H9 (cell line): ENCODE results near the gene OSBPL2. TPM values are rescaled to one million over a fixed set of nuclear protein-coding genes. Genes with fewer than 3 reads are reported as not detected.

ENCODE experiments used
- DNase-seq: peaks from one replicate; pipeline ENCODE4 v3.0.0-alpha.2; 2017
- H2AFZ ChIP-seq: one replicate; pipeline ENCODE4 v1.6.1; 2013; ENCODE audit warnings: mild to moderate bottlenecking, low read length, control low read depth, moderate library complexity
- H2AK5ac ChIP-seq: 2 replicates; pipeline ENCODE4 v1.6.1; 2013; ENCODE audit warnings: low read length, control low read depth, mixed read lengths; ENCODE audit not compliant: insufficient read length
- H2BK120ac ChIP-seq: one replicate; pipeline ENCODE4 v1.6.1; 2013; ENCODE audit warnings: low read depth, mild to moderate bottlenecking, low read length, control low read depth, inconsistent platforms; ENCODE audit not compliant: poor library complexity, severe bottlenecking
- H2BK12ac ChIP-seq: 2 replicates; pipeline ENCODE4 v1.6.1; 2013; ENCODE audit warnings: low read length, control low read depth, mixed read lengths, low read depth; ENCODE audit not compliant: insufficient read length
- H2BK15ac ChIP-seq: 2 replicates; pipeline ENCODE4 v1.6.1; 2013; ENCODE audit warnings: low read depth, low read length, control low read depth
- H2BK20ac ChIP-seq: one replicate; pipeline ENCODE4 v1.6.1; 2013; ENCODE audit warnings: low read depth, mild to moderate bottlenecking, low read length, control low read depth, inconsistent platforms; ENCODE audit not compliant: poor library complexity, severe bottlenecking
- H2BK5ac ChIP-seq: 2 replicates; pipeline ENCODE4 v1.6.1; 2013; ENCODE audit warnings: low read length, control low read depth, mixed read lengths; ENCODE audit not compliant: insufficient read length
- H3K14ac ChIP-seq: 2 replicates; pipeline ENCODE4 v1.6.1; 2013; ENCODE audit warnings: low read length, control low read depth; ENCODE audit not compliant: insufficient read depth
- H3K18ac ChIP-seq: 2 replicates; pipeline ENCODE4 v1.6.1; 2013; ENCODE audit warnings: low read depth, mild to moderate bottlenecking, mixed read lengths, low read length, control low read depth; ENCODE audit not compliant: insufficient read length
- H3K23ac ChIP-seq: 2 replicates; pipeline ENCODE4 v1.6.1; 2013; ENCODE audit warnings: low read length, control low read depth, mixed read lengths, low read depth; ENCODE audit not compliant: insufficient read length
- H3K23me2 ChIP-seq: 2 replicates; pipeline ENCODE4 v1.6.1; 2013; ENCODE audit warnings: low read depth, mild to moderate bottlenecking, mixed read lengths, low read length, control low read depth; ENCODE audit not compliant: insufficient read length, poor library complexity, severe bottlenecking
- H3K27ac ChIP-seq: 2 replicates; pipeline ENCODE4 v1.5.1; 2013; ENCODE audit warnings: low read length, control low read depth, mixed read lengths, low read depth; ENCODE audit not compliant: insufficient read length
- H3K27me3 ChIP-seq: 2 replicates; pipeline ENCODE4 v1.6.1; 2013; ENCODE audit warnings: low read length, control low read depth, inconsistent platforms; ENCODE audit not compliant: insufficient read depth
- H3K4ac ChIP-seq: 2 replicates; pipeline ENCODE4 v1.6.1; 2013; ENCODE audit warnings: low read depth, mild to moderate bottlenecking, control low read depth, inconsistent platforms, low read length, moderate library complexity
- H3K4me1 ChIP-seq: 2 replicates; pipeline ENCODE4 v1.6.1; 2013; ENCODE audit warnings: low read length, control low read depth, inconsistent platforms; ENCODE audit not compliant: insufficient read depth
- H3K4me2 ChIP-seq: 2 replicates; pipeline ENCODE4 v1.6.1; 2013; ENCODE audit warnings: low read length, control low read depth, mixed read lengths; ENCODE audit not compliant: insufficient read length, insufficient read depth
- H3K56ac ChIP-seq: 2 replicates; pipeline ENCODE4 v1.6.1; 2013; ENCODE audit warnings: low read depth, mild to moderate bottlenecking, mixed read lengths, low read length, control low read depth; ENCODE audit not compliant: insufficient read length
- H3K79me1 ChIP-seq: 2 replicates; pipeline ENCODE4 v1.6.1; 2013; ENCODE audit warnings: low read depth, mild to moderate bottlenecking, moderate library complexity, low read length, control low read depth, inconsistent platforms; ENCODE audit not compliant: insufficient read depth, poor library complexity, severe bottlenecking
- H3K79me2 ChIP-seq: 2 replicates; pipeline ENCODE4 v1.6.1; 2013; ENCODE audit warnings: low read length, control low read depth, inconsistent platforms; ENCODE audit not compliant: insufficient read depth
- H3K9ac ChIP-seq: 2 replicates; pipeline ENCODE4 v1.6.1; 2013; ENCODE audit warnings: low read length, control low read depth, mixed read lengths; ENCODE audit not compliant: insufficient read length; ENCODE audit errors: extremely low read depth
- H3K9me3 ChIP-seq: one replicate; pipeline ENCODE4 v1.6.1; 2013; ENCODE audit warnings: low read depth, low read length, inconsistent platforms; ENCODE audit not compliant: control insufficient read depth
- H3T11ph ChIP-seq: one replicate; pipeline ENCODE4 v1.6.1; 2013; ENCODE audit warnings: mild to moderate bottlenecking, low read length, control low read depth, inconsistent platforms
- H4K20me1 ChIP-seq: one replicate; pipeline ENCODE4 v1.6.1; 2013; ENCODE audit not compliant: control insufficient read depth, insufficient read length, insufficient read depth
- H4K5ac ChIP-seq: 2 replicates; pipeline ENCODE4 v1.6.1; 2013; ENCODE audit warnings: low read depth, mild to moderate bottlenecking, mixed read lengths, low read length, control low read depth; ENCODE audit not compliant: insufficient read length
- H4K8ac ChIP-seq: replicated peaks from 2 replicates; pipeline ENCODE4 v1.6.1; 2013; ENCODE audit warnings: low read length, control low read depth, mixed read lengths, low read depth; ENCODE audit not compliant: insufficient read length
- H4K91ac ChIP-seq: 2 replicates; pipeline ENCODE4 v1.6.1; 2013; ENCODE audit warnings: low read depth, mild to moderate bottlenecking, moderate library complexity, mixed read lengths, low read length, control low read depth; ENCODE audit not compliant: insufficient read length
- H3K27ac Mint-ChIP-seq, 3 experiments: 2 replicates in 2 of 3; 3 replicates in 1 of 3; pipeline ENCODE4 v1.8.0; 2020 to 2021; ENCODE audit warnings: mixed read lengths in 3 of 3, mild to moderate bottlenecking in 1 of 3, moderate library complexity in 1 of 3
- H3K27me3 Mint-ChIP-seq: 2 replicates; pipeline ENCODE4 v1.8.0; 2021; ENCODE audit warnings: low read depth, mild to moderate bottlenecking, moderate library complexity, mixed read lengths
- H3K36me3 Mint-ChIP-seq, 3 experiments: 2 replicates in 2 of 3; 3 replicates in 1 of 3; pipeline ENCODE4 v1.8.0; 2020 to 2021; ENCODE audit warnings: low read depth in 3 of 3, mixed read lengths in 3 of 3; ENCODE audit not compliant: insufficient read depth in 1 of 3
- H3K4me1 Mint-ChIP-seq, 2 experiments: 2 replicates each; pipeline ENCODE4 v1.8.0; 2020; ENCODE audit warnings: mixed read lengths in 2 of 2
- H3K4me3 Mint-ChIP-seq, 2 experiments: 2 replicates in 1 of 2; 3 replicates in 1 of 2; pipeline ENCODE4 v1.8.0; 2020 to 2021; ENCODE audit warnings: mild to moderate bottlenecking in 2 of 2, mixed read lengths in 2 of 2, moderate library complexity in 1 of 2
- H3K9me3 Mint-ChIP-seq, 2 experiments: 2 replicates in 1 of 2; 3 replicates in 1 of 2; pipeline ENCODE4 v1.8.0; 2020; ENCODE audit warnings: mild to moderate bottlenecking in 2 of 2, mixed read lengths in 2 of 2, moderate library complexity in 1 of 2
- CTCF ChIP-seq: fragments of 200-600 bp; sonication (generic); conservative IDR thresholded peaks from 3 replicates; pipeline ENCODE4 v1.8.0; 2021; ENCODE audit warnings: antibody characterized with exemption, mild to moderate bottlenecking
- WGBS: extraction: QIAGEN DNeasy Blood & Tissue Kit; methylation state at CpG from one replicate; pipeline ENCODE4 v1.1.7; 2013; ENCODE audit warnings: missing lambda C conversion rate, low lambda C conversion rate, mixed read lengths; ENCODE audit not compliant: insufficient read length; ENCODE audit errors: extremely low coverage; 5-methylcytosine and 5-hydroxymethylcytosine counted together
- total RNA-seq: library from RNA; stranded (reverse); gene quantifications from 2 replicates; pipeline ENCODE4 v1.2.1, GENCODE V29; 2021

OSBPL2 gene
- total RNA-seq, 1 experiment from 2014 or later: 47.3 TPM

GRCh38 chr20:62245911-62246280 lies 7.6 kb downstream of the OSBPL2 start:
- H2BK120ac ChIP-seq: no peak overlapping the region
- no peak overlapping the region for H3K4me2 ChIP-seq
- WGBS: no CpG with 5 or more reads among the region's 19 CpGs
- H3K9ac ChIP-seq: no peak overlapping the region
- no peak overlapping the region for H3K14ac ChIP-seq
- H4K5ac ChIP-seq: no peak overlapping the region
- no peak overlapping the region for H2BK12ac ChIP-seq
- H3K18ac ChIP-seq: no peak overlapping the region
- H3K4ac ChIP-seq: no peak overlapping the region
- H3K27ac ChIP-seq: no peak overlapping the region
- H3K27me3 ChIP-seq: no peaks in the 10 kb centered on the region
- H3K4me1 ChIP-seq: no peaks in the 10 kb centered on the region; the same call in 1 of the 2 replicates
- Mint-ChIP-seq H3K4me1 (peaks cover 20 to 23% of the 10 kb centered on the region in 2 experiments), H3K27me3 (no peaks in the 10 kb centered on the region), H3K4me3 (no peak overlapping the region), H3K9me3 (no peaks in the 10 kb centered on the region; a peak in 1 of 5 replicates), H3K36me3 (peaks cover 0 to 14% (median 10%) of the 10 kb centered on the region in 3 experiments; a peak in 4 of 7 replicates), H3K27ac (0 out of 7 replicates have a peak overlapping the region, but pooled peaks of 1 of the 3 experiments have one; percentile 44)
- H3K79me1 ChIP-seq: peaks cover 8% of the 10 kb centered on the region
- H2AFZ ChIP-seq: no peak overlapping the region
- no peaks in the 10 kb centered on the region for H4K20me1 ChIP-seq
- H4K8ac ChIP-seq: no peak overlapping the region
- no peak for DNase-seq
- no peak overlapping the region for H3T11ph ChIP-seq
- H3K23ac ChIP-seq: no peak overlapping the region
- no peak overlapping the region for H2AK5ac ChIP-seq
- no peaks in the 10 kb centered on the region for H3K9me3 ChIP-seq
- peaks cover 10% of the 10 kb centered on the region; the same call in 1 of the 2 replicates for H3K79me2 ChIP-seq
- no peaks in the 10 kb centered on the region for H3K23me2 ChIP-seq
- H2BK5ac ChIP-seq: no peak overlapping the region
- no peak for TF ChIP-seq CTCF
- no peak overlapping the region for H2BK15ac ChIP-seq
- no peak overlapping the region for H4K91ac ChIP-seq
- no peak overlapping the region for H2BK20ac ChIP-seq
- no peak overlapping the region for H3K56ac ChIP-seq
